ENCODE data around the gene C4BPA. TPM values are rescaled to one million over a fixed set of nuclear protein-coding genes. Genes with fewer than 3 reads are reported as not detected.

The C4BPA gene
- total RNA-seq = not detected

GRCh38 chr1:207103892-207104373 lies at the start of gene C4BPA:
Gene C4BPA (plus strand): TSS chr1:207104233. CDS start chr1:207113026, 8,793 bp downstream.
- DNase-seq = no peak
- H3K27ac ChIP-seq = no peak within 1 kb of the TSS
- WGBS, 2 donors = 81 to 87% methylated on average over 7 of the region's 7 CpGs
- H3K27me3 ChIP-seq = no peaks in the 10 kb centered on the region
- TF ChIP-seq POLR2A (IDR thresholded peaks at IDR 0.05) (no peak), CTCF (IDR thresholded peaks at IDR 0.05) (no peak)
- intact Hi-C loops (cut with DNase I) = no loop called here
- no peaks in the 10 kb centered on the region for H3K9me3 ChIP-seq
- no peak within 1 kb of the TSS for H3K4me3 ChIP-seq (replicated peaks in 1 of 3)
- no peaks in the 10 kb centered on the region for H3K36me3 ChIP-seq
- H3K4me1 ChIP-seq = no peaks in the 10 kb centered on the region

- 71 to 72% methylated on average over 2 of the region's 2 CpGs for WGBS, 2 donors
- H3K27me3 ChIP-seq = no peaks in the 10 kb centered on the region
- H3K4me1 ChIP-seq = peaks cover 34 to 55% of the 10 kb centered on the region in 2 donors
- no peaks in the 10 kb centered on the region for H3K36me3 ChIP-seq
- no peak for TF ChIP-seq CTCF (IDR thresholded peaks at IDR 0.05)
- no peak for TF ChIP-seq POLR2A (IDR thresholded peaks at IDR 0.05)
- intact Hi-C loops (cut with DNase I) = no loop called here
- H3K9me3 ChIP-seq = no peaks in the 10 kb centered on the region
- DNase-seq = no peak
- H3K27ac ChIP-seq = peak overlapping the region; percentile 93 to 97 (median 97)
- H3K4me3 ChIP-seq (replicated peaks in 1 of 3) = no peak overlapping the region
Observed at GRCh38 chr1:207054491-207054890, 49.5 kb upstream of the C4BPA start.

GRCh38 chr1:207055386-207056001 lies 48.5 kb upstream of the C4BPA start:
- H3K9me3 ChIP-seq = no peaks in the 10 kb centered on the region
- WGBS, 2 donors = 82 to 89% methylated on average over 3 of the region's 3 CpGs

GRCh38 chr1:207056673-207057072 lies 47.4 kb upstream of the C4BPA start:
- Histone ChIP-seq H3K4me1 (peaks cover 38 to 60% of the 10 kb centered on the region in 2 donors), H3K9me3 (no peaks in the 10 kb centered on the region), H3K27ac (peak overlapping the region; percentile 46 to 93 (median 70)), H3K4me3 (replicated peaks in 1 of 3) (no peak overlapping the region), H3K27me3 (no peaks in the 10 kb centered on the region), H3K36me3 (peaks cover under 1 to 6% of the 10 kb centered on the region in 2 donors)
- 92 to 96% methylated on average over 6 of the region's 6 CpGs for WGBS, 2 donors
- TF ChIP-seq CTCF (IDR thresholded peaks at IDR 0.05) (no peak), POLR2A (IDR thresholded peaks at IDR 0.05) (no peak)
- intact Hi-C loops (cut with DNase I) = no loop called here
- no peak for DNase-seq

More at GRCh38 chr1:207055386-207056001, 48.5 kb upstream of the C4BPA start:
- intact Hi-C loops (cut with DNase I) = no loop called here
- Histone ChIP-seq H3K4me1 (peaks cover 41 to 62% of the 10 kb centered on the region in 2 donors), H3K27ac (peak overlapping the region; percentile 93 to 97 (median 97)), H3K4me3 (replicated peaks in 1 of 3) (no peak overlapping the region), H3K27me3 (no peaks in the 10 kb centered on the region), H3K36me3 (no peaks in the 10 kb centered on the region)
- TF ChIP-seq POLR2A (IDR thresholded peaks at IDR 0.05) (no peak), CTCF (IDR thresholded peaks at IDR 0.05) (no peak)
- DNase-seq = no peak

- Histone ChIP-seq H3K4me3 (replicated peaks in 1 of 3) (no peak overlapping the region), H3K4me1 (peaks cover 33 to 55% of the 10 kb centered on the region in 2 donors), H3K27me3 (no peaks in the 10 kb centered on the region), H3K27ac (peak overlapping the region; percentile 87 to 100 (median 93)), H3K36me3 (peaks cover 11 to 14% of the 10 kb centered on the region in 2 donors), H3K9me3 (no peaks in the 10 kb centered on the region)
- TF ChIP-seq CTCF (IDR thresholded peaks at IDR 0.05) = no peak
- no peak for TF ChIP-seq POLR2A (IDR thresholded peaks at IDR 0.05)
- WGBS, 2 donors = 90 to 94% methylated on average over 4 of the region's 4 CpGs
- no peak for DNase-seq
- intact Hi-C loops (cut with DNase I) = no loop called here
Observed at GRCh38 chr1:207058252-207058651, 45.8 kb upstream of the C4BPA start.

Data from thyroid gland (tissue), 4 donors.